Superior temporal gyrus (tissue), 1 donor: ENCODE results near the gene RASA3.
A peak's percentile ranks its signal among the peaks of the same experiment; 100 is the strongest.

Experiments used
- DNase-seq: peaks from one replicate; pipeline ENCODE4 v3.0.0-alpha.2; 2016; ENCODE audit errors: extremely low spot score

The RASA3 gene

GRCh38 chr13:114067886-114068651 lies 64.4 kb downstream of the RASA3 start:
- DNase-seq, result no peak

- peak; percentile 52 for DNase-seq
Observed at GRCh38 chr13:114067381-114067885, 65.0 kb downstream of the RASA3 start.

- DNase-seq, result no peak
Observed at GRCh38 chr13:114066956-114067355, 65.5 kb downstream of the RASA3 start.

- peak; percentile 12 for DNase-seq
Observed at GRCh38 chr13:114065926-114066774, 66.3 kb downstream of the RASA3 start.

GRCh38 chr13:114065141-114065925 lies 67.1 kb downstream of the RASA3 start:
- DNase-seq, result peak; percentile 87

GRCh38 chr13:114064450-114065140 lies 67.8 kb downstream of the RASA3 start:
- peak; percentile 87 for DNase-seq

- DNase-seq, result peak; percentile 58
Observed at GRCh38 chr13:114063545-114064449, 68.6 kb downstream of the RASA3 start.

- DNase-seq, result no peak
Observed at GRCh38 chr13:114062754-114063153, 69.7 kb downstream of the RASA3 start.

- DNase-seq, result no peak
Observed at GRCh38 chr13:114062341-114062740, 70.1 kb downstream of the RASA3 start.

GRCh38 chr13:114061744-114062143 lies 70.7 kb downstream of the RASA3 start:
- DNase-seq, result no peak

GRCh38 chr13:114061047-114061446 lies 71.4 kb downstream of the RASA3 start:
- no peak for DNase-seq

GRCh38 chr13:114059946-114060860 lies 72.2 kb downstream of the RASA3 start:
- DNase-seq, result no peak

- no peak for DNase-seq
Observed at GRCh38 chr13:114059428-114059827, 73.0 kb downstream of the RASA3 start.

GRCh38 chr13:114058051-114058867 lies 74.2 kb downstream of the RASA3 start:
- no peak for DNase-seq

GRCh38 chr13:114057166-114058050 lies 75.0 kb downstream of the RASA3 start:
- DNase-seq, result no peak

GRCh38 chr13:114056205-114057013 lies 76.0 kb downstream of the RASA3 start:
- peak; percentile 8 for DNase-seq
